GM19193 (cell line): ENCODE measurements around the gene PMS2.
"Not testable (repeated sequence)": the region's sequence is repeated elsewhere in the genome, so short reads cannot be mapped to it uniquely, and the experiment has no call there.

Source experiments
- POLR2A ChIP-seq: IDR thresholded peaks from 4 replicates; pipeline ENCODE4 v1.6.1; 2011; ENCODE audit not compliant: insufficient read depth, insufficient read length; ENCODE audit errors: extremely low read depth

PMS2 gene

DNA sequence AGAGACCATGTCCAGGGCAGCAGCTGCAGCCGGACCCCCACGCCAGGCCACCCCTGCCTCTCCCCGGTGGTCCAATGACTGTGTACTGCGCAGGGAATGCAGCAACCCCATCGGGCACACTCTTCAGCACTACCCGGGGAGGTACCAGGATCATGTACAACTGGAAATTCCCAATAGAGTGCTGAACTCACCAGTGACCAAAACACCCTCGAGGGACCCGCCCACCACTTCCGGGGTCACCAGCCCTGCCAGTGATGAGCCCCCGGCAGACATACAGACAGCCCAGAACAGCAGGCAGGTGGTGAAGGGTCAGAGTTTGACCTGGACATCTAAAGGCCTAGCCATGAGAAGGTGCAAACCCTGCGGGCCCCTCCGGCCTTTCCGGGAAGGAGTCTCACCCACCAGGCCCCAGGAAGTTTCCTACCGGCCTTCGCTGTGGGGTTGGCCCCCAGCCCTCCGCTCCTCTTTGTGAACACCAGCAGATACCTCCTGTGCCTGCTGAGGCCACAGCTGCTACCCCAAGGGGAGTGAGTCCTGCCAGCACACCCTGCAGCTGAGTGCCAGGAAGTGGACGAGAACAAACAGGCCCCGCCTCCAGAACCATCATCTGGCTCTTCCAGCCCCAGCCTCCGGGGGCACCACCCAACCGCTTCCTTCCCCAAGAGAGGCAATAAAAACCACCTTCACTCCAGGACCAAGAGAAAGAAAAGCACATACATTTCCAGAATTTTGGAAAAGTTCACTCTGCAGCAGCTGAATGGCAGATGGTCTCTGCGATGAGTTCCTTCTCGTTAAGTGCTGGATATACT is 17.4 kb upstream of the PMS2 start:
- no peak for TF ChIP-seq POLR2A

DNA sequence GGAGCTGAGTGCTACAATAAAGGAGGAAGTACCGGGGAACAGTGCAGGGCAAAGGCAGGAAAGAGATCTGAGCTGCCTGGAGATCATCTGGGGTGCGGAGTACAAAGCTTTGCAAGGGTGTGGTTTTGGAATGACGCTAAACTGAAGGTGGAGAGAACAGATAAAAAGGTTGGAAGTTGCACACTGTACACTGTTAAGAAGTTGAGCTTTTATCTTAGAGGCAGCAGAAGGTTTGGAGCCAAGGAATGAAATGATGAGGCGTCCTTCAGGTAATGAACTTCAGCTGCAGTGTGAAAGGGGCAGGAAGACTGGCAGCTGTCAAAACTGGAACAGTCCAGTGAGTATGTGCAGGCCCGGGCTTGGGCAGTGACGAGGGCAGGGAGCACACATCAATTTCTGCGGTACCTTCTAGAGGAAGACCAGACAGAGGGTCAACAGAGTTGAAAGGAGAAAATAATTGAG is 15.2 kb upstream of the PMS2 start:
- no peak for TF ChIP-seq POLR2A

- TF ChIP-seq POLR2A, result no peak
Observed at GRCh38 chr7:6022707-6023106, 13.9 kb upstream of the PMS2 start.

DNA sequence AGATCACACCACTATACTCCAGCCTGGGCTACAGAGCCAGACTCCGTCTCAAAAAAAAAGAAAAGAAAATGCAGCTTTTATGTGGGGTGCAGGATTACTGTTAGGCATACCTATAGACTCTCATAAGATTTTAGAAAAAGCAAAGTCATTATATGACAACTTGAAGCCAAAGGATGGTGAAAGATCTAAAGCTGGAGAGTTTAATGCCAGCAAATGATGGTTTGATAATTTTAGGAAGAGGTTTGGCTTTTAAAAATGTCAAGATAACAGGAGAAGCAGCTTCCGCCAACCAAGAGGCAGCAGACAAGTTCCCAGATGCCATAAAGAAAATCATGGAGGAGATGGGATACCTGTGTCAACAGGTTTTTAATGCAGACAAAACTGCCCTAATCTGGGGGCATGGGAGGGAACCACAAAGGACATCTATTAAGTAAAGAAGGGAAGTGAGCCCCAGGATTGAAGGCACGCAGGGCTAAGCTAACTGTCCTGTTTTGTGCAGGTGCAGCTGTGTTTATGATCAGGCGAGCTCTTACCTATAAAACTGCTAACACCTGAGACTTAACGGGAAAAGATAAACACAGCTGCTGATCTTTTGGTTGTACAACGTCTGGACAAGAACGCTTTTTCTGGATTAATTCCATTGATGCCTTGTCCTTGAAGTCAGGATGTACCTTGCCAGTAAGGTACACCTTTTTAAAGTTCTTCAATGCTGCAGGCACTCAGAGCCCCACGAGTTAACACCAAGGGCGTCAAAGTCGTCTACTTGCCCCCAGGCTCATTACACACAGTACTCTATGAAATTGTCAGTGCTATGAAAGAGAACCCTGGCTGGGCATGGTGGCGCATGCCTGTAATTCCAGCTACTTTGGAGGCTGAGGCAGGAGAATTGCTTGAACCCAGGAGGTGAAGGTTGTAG is 11.8 kb upstream of the PMS2 start:
- no peak for TF ChIP-seq POLR2A

- TF ChIP-seq POLR2A, result no peak
Observed at GRCh38 chr7:6016653-6016966, 7.8 kb upstream of the PMS2 start.

- no peak for TF ChIP-seq POLR2A
Observed at GRCh38 chr7:6015917-6016652, 7.2 kb upstream of the PMS2 start.

GRCh38 chr7:6012355-6013104 is 3.7 kb upstream of the PMS2 start:
- no peak for TF ChIP-seq POLR2A

GRCh38 chr7:6011541-6011940 is 2.7 kb upstream of the PMS2 start:
- no peak for TF ChIP-seq POLR2A

DNA sequence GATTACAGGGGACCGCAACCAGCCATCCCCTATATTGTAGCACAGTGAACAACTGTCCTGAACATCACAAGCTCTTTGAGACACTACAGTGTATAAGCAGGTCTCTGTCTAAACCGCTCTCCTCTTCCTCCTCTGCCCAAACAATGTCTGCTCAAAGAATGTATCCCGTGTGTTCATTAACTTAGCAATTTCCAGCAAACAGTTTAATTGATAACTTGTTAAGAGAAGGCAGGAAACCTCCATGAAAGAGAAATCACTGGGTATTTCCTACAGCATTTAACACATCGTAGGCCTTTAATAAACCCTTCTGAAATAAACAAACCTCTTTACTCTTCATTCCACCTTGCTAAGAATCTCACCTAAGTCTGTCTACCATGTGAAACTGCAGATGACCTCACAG is 1.5 kb downstream of the PMS2 start:
- no peak for TF ChIP-seq POLR2A

DNA sequence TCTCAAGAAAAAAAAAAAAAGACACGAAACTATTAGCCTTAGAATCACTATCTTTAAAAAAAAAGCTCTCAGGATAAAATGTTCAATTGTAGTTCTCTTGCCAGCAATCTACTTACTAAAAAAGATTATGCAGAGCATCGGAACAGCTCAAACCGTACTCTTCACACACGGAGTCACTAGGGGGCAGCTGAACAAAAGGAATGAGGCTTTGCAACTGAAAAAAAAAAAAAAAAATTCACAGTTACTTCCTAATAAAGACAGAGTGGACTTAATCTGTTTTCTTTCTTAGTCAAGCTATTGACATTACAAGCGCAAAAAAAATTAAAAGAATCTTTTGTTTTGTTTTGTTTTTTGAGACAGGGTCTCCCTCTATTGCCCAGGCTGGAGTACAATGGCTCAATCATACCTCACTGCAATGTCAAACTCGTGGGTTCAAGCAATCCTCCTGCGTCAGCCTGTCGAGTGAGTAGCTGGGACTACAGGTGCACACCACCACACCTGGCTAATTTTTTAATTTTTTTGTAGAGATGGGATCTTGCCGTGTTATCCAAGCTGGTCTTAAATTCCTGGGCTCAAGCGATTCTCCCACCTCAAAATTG is 11.5 kb downstream of the PMS2 start:
- TF ChIP-seq POLR2A, result no peak

- TF ChIP-seq POLR2A, result not testable (repeated sequence)
Observed at GRCh38 chr7:5970347-5970911, 38.4 kb downstream of the PMS2 start, which contains the start of gene RSPH10B. RSPH10B (minus strand) TSS chr7:5970689; CDS start chr7:5967116, 3,573 bp downstream.
